ENCODE results near the gene RTN3.

GRCh38 chr11:63680834-63681320 lies 423 bp upstream of the RTN3 start:
- TF ChIP-seq POLR2A (IDR thresholded peaks at IDR 0.05), result no peak
- no peak for TF ChIP-seq CTCF (IDR thresholded peaks at IDR 0.05)

All from thyroid gland (tissue), 4 donors.